ENCODE data around the gene BBC3. TPM values are rescaled to one million over a fixed set of nuclear protein-coding genes. Genes with fewer than 3 reads are reported as not detected.
A peak's percentile ranks its signal among the peaks of the same experiment; 100 is the strongest.
"Not testable (repeated sequence)": the region's sequence is repeated elsewhere in the genome, so short reads cannot be mapped to it uniquely, and the experiment has no call there.

The BBC3 gene
- 38.6 and 66.3 TPM in 2 replicates for total RNA-seq (2014; rRNA removed; shearing (Covaris generic))

- DNase-seq (ENCODE audit: low spot score) = no peak
- in situ Hi-C loops (cut with HindIII; ENCODE audit: low sequenced_read_pairs) = no loop called here
These were observed at the start of gene BBC3 for GRCh38 chr19:47230921-47231214. Gene BBC3, minus strand, starts transcription at chr19:47231199. Its CDS starts 2,768 bp downstream, at chr19:47228431.

- no peak for DNase-seq (ENCODE audit: low spot score)
- in situ Hi-C loops (cut with HindIII; ENCODE audit: low sequenced_read_pairs) = no loop called here
These were observed 49.3 kb upstream of the BBC3 start for GRCh38 chr19:47280183-47280797.

- DNase-seq (ENCODE audit: low spot score); in situ Hi-C loops (cut with HindIII; ENCODE audit: low sequenced_read_pairs): not testable (repeated sequence)
These were observed 45.5 kb upstream of the BBC3 start for GRCh38 chr19:47276513-47276912.

GRCh38 chr19:47275791-47276461 lies 44.9 kb upstream of the BBC3 start:
- in situ Hi-C loops (cut with HindIII; ENCODE audit: low sequenced_read_pairs) = no loop called here

GRCh38 chr19:47274891-47275761 lies 44.1 kb upstream of the BBC3 start:
- in situ Hi-C loops (cut with HindIII; ENCODE audit: low sequenced_read_pairs) = no loop called here
- DNase-seq (ENCODE audit: low spot score) = peak; percentile 48

More at GRCh38 chr19:47275791-47276461, 44.9 kb upstream of the BBC3 start:
- DNase-seq (ENCODE audit: low spot score) = peak; percentile 42

GRCh38 chr19:47274071-47274890 lies 43.3 kb upstream of the BBC3 start, which contains the start of gene INAFM1:
Gene INAFM1, plus strand, starts transcription at chr19:47274885. Its CDS starts 35 bp downstream, at chr19:47274920.
- peak; percentile 95 for DNase-seq (ENCODE audit: low spot score)
- in situ Hi-C loops (cut with HindIII; ENCODE audit: low sequenced_read_pairs) = no loop called here

- DNase-seq (ENCODE audit: low spot score) = peak; percentile 94
- in situ Hi-C loops (cut with HindIII; ENCODE audit: low sequenced_read_pairs) = no loop called here
These were observed 42.5 kb upstream of the BBC3 start for GRCh38 chr19:47273313-47274070.

GRCh38 chr19:47272448-47273312 lies 41.7 kb upstream of the BBC3 start:
- peak; percentile 60 for DNase-seq (ENCODE audit: low spot score)
- in situ Hi-C loops (cut with HindIII; ENCODE audit: low sequenced_read_pairs) = no loop called here

GRCh38 chr19:47271949-47272348 lies 41.0 kb upstream of the BBC3 start:
- DNase-seq (ENCODE audit: low spot score) = no peak
- in situ Hi-C loops (cut with HindIII; ENCODE audit: low sequenced_read_pairs) = no loop called here

- DNase-seq (ENCODE audit: low spot score) = no peak
- in situ Hi-C loops (cut with HindIII; ENCODE audit: low sequenced_read_pairs) = no loop called here
These were observed 39.4 kb upstream of the BBC3 start for GRCh38 chr19:47270408-47270807.

- DNase-seq (ENCODE audit: low spot score) = no peak
- in situ Hi-C loops (cut with HindIII; ENCODE audit: low sequenced_read_pairs) = no loop called here
These were observed 38.6 kb upstream of the BBC3 start for GRCh38 chr19:47269596-47269995.

- in situ Hi-C loops (cut with HindIII; ENCODE audit: low sequenced_read_pairs) = no loop called here
- no peak for DNase-seq (ENCODE audit: low spot score)
These were observed 37.0 kb upstream of the BBC3 start for GRCh38 chr19:47268028-47268427.

GRCh38 chr19:47267350-47267759 lies 36.4 kb upstream of the BBC3 start:
- peak; percentile 19 for DNase-seq (ENCODE audit: low spot score)
- in situ Hi-C loops (cut with HindIII; ENCODE audit: low sequenced_read_pairs) = no loop called here

- in situ Hi-C loops (cut with HindIII; ENCODE audit: low sequenced_read_pairs) = no loop called here
These were observed 35.5 kb upstream of the BBC3 start for GRCh38 chr19:47266401-47266941.

GRCh38 chr19:47264629-47265028 lies 33.6 kb upstream of the BBC3 start:
- in situ Hi-C loops (cut with HindIII; ENCODE audit: low sequenced_read_pairs) = no loop called here
- no peak for DNase-seq (ENCODE audit: low spot score)

More at GRCh38 chr19:47266401-47266941, 35.5 kb upstream of the BBC3 start:
- DNase-seq (ENCODE audit: low spot score) = no peak

GRCh38 chr19:47261946-47262793 lies 31.2 kb upstream of the BBC3 start:
- DNase-seq (ENCODE audit: low spot score); in situ Hi-C loops (cut with HindIII; ENCODE audit: low sequenced_read_pairs): not testable (repeated sequence)

Data from G401 (cell line).